EH (cell line): Measurements from ENCODE around the gene CDYL.
"Not testable (repeated sequence)": the region's sequence is repeated elsewhere in the genome, so short reads cannot be mapped to it uniquely, and the experiment has no call there.

Experiments
- DNase-seq: peaks from one replicate; pipeline ENCODE4 v3.0.0-alpha.2; 2015; ENCODE audit warnings: low read depth

CDYL gene

DNA sequence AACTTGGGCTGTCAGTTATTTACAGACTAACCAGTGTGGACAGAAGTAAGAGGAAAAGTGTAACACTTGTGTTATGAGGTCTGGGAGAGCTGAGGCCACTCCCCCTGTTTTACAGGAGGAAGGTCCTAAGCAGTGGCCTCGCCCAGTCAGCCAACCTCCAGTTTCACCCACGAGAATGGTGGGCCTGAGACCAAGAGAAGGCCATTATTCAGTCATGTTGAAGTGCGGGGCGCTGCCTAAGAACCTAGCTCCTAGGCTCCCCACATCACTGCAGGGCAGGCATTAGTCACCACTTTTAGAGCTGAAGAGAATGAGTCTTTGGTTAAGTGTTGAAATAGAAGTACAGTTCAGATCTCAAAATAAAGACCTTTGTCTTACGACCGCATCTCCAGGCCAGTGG, 27.9 kb downstream of the CDYL start:
- DNase-seq: peak; percentile 61

DNA sequence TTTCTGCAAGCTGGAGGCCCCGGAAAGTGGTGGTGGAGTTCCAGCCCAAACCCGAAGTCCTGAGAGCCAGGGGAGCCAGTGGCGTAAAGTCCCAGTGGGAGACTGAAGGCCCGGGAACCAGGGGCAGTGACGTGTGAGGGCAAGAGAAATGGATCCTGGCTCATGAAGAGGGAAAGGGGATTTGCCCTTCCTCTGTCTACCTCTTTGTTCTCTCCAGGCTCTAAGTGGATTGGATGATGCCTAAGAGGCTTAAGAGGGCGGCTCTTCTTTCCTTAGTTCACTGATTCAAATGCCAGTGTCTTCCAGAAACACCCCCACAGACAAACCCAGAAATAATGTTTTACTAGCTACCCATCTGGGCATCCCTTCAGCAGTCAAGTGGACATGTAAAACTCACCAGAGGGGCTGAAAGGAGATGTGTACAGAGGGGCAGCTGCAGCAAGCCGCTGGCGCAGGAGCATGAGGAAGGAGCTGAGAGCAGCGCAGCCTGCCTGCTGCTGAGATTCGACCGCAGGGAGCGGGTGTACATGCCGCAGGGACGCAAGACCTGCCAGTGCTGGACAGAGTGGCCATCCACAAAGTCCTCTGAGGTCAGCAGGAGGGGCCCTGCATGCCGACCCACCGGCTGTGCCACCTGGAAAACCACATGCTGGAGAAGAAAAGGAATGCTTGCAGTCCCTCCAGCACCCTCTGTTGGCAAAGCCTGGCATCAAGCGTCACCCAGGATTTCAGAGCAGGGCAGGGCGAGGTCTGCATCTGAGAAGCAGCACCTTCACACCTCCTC, 29.5 kb downstream of the CDYL start:
- peak; percentile 51 for DNase-seq

DNA sequence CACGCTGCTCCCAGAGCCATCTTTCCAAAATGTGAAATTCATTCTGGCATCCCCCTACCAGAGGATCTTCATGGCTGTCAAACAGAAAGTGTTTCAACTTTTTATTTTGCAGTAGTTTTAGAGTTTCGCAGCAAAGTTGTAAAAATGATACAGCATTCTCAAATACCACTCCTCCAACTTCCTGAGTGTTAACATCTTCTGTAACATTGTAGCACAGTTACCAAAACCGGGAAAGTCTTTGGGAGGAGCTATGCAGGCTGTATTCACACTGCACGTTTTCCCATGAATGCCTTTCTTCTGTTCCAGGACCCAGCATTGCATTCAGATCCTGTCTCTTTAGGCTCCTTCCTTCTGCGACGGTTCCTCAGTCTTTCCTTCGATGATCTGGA, 30.1 kb downstream of the CDYL start:
- DNase-seq: no peak

DNA sequence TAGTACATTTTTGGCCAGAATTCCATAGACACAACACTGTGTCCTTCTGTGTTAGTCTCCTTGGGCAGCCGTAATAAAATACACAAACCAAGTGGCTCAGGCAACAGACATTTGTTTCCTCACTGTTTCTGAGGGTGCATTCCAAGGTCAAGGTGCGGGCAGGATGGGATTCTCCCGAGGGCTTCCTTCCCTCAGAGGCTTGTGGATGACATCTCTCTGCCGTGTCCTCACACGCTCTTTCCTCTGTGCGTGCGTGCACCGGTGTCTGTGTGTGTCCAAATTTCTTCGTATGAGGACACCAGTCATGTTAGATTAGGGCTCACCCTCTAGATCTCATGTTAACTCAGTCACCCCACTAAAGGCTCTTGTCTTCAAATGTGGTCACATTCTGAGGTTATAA, 30.6 kb downstream of the CDYL start:
- no peak for DNase-seq

DNA sequence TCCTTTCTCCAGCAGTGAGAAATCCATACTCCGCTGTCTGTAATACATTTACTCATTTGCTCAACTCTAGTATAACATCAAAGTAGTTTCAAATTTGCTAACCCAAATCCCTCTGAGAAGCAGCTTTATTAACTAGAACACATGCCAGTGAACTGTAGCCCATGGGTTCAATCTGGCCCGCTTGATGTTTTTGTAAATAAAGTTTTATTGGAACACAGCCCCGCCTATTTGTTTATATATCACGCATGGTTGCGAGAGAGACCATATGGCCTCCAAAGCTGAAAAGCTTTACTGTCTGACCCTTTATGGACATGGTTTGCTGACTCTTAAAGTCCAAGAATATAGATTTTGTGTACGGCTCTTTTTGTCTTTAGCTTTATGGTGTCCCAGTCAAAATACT, 32.2 kb downstream of the CDYL start:
- DNase-seq: no peak

DNA sequence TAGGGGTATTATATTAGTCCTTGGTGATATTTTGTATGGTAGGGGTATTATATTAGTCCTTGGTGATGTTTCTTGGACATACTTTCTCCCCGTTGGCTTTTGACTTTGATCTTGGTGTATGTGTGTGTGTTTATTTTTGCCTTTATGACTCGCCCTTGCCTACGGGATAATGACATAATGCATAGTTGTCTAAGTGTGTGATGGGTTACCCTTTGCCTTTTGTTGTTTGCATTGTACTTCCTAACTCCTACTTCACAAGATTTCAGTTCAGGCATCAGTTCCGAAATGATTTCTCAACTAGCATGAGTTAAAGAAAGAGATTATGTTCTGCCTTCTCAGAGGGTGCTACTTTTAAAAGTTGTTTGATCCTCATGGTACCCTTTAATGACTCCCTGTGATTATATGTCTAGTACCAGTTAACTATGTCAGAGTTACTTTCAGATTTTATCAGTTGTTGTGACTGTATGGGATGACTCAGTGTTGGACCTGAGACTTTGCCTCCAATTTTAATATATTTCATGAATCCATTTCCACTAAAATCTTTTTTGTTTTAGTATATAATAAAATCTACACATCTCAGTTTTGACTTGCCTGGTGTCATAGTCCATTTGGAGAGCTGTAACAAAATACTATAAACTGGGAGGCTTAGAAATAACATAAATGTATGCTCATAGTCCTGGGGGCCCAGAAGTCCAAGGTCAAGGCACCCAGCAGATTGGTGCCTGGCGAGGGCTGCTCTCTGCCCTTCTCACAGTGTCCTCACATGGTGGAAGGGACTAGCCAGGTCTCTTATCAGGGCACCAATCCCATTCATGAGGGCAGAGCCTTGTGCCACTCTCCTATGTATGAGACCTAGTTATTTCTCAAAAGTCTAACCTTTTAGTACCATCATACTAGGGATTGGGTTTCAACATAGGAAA, 34.1 kb downstream of the CDYL start:
- DNase-seq: peak; percentile 70

DNA sequence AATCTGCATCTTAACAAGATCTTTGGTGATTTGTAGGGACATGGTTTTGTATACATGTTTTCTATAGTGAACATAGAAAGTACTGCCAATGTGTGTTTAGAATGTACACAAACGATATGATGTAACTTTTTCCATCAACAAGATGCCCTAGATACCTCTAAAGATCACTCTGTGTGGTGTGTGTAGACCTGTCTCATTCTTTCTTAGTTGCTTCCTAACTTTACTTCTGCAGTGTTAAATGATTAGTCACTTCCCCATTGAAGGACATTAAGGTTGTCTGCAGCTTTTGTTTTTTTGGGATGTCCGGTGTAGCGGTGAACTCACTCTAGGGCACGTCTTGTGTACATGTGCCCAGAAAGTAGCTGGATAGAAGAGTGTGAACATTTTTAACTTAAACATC, 35.9 kb downstream of the CDYL start:
- DNase-seq: peak; percentile 43

DNA sequence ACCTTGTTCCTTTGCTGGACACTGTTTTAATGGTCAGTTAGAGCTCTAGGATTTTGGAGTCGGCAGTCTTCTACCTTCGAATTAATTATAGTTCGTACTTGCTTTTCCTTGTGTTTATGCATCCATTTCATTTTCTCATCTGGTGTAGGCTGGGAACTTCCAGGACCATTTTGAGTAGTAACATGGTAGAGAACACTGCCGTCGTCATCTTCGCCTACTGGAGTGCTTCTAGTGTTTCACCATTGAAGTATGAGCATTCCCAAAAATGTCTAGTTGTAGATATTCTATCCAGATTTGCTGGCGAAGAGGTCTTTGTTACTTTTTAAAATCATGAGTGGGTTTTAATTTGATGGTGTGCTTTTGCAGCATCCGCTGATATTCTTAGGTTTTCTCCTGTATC, 36.9 kb downstream of the CDYL start:
- no peak for DNase-seq

DNA sequence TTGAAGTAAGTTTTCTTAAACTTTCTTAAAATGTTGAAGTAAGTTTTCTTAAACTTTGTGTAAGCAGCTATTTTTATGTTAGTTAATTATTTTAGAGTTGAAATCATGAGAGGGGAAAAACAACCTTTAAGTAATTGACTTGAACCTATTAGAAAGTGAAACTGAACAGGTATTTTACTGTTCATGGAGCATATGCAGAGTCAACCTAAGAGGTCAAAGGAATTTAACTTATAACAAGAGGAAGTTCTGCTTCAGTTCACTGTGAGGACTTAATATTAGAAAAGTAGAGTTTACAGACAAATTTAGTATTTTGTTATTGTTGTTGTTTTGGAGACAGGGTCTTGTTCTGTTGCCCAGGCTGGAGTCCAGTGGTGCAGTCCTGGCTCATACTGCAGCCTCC, 38.0 kb downstream of the CDYL start:
- DNase-seq: no peak

DNA sequence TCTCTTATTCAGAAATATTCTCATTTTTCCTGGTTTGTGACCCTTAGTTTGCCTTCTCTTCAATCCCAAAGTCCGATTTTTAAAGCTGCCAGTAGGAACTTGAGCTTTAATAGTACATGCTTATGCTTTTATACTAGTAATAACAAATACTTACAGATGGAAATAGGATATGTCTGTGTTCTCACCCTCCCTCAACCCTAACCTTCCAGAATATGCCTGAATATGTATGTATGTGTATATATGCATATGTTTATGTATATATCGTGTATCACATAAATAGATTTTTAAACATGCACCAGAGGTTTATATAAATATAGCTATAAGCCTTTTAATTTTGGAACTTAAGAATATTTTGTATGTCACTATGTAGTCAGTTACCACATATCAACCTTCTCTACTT, 38.8 kb downstream of the CDYL start:
- DNase-seq: no peak

DNA sequence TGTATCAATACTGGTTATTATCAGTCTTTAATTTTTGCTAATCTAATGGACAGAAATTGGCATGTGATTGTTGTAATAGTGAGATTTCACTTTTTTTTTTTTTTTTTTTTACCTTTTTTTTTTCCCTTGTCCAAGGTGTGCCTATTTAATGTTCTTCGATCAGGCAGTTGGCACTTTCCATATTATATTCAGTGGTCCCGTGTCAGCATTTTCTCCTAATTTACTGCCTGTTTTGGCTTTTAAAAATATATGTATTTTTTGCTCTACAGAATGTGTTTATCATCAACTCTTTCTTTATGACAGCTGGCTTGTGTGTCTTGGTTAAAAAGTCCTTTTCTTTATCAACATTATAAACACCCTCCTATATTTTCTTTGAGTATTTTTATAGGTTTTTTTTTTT, 39.4 kb downstream of the CDYL start:
- DNase-seq: no peak

DNA sequence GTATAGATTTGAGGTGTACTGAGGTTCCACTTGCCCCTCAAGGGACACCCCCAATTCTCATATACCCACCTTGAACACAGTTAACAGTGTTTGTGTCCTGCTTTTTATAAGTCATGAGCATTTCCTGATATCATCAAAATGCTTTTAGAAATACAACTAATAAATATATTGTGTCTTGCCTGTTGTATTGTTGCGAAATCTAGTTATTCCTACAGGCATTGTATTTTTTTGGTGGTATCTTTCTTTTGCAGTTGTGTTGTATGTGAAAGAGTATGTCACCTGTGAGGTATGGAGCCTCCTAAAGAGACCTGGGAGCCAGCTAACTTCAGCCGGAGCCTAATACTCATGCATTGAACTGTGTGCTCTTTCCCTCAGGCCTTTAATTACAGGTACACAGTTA, 40.7 kb downstream of the CDYL start:
- no peak for DNase-seq

DNA sequence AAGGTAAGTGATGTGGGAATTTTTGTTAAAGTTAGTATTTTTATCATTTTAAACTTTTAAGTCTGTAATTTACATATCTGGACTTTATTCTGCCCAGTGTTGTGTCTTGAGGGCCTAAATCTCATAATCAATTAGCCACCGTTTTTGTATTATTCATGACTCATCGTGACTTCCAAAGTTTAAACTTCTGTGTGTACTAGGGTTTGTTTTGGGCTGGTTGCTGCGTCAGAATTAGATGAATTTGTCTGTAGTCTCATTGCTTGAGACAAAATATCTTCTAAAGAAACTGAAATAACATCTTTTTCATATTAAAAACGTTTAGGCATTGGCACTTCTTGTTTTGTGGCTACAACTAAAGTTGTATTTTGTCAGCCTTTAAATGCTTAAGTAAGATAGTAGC, 41.3 kb downstream of the CDYL start:
- no peak for DNase-seq

DNA sequence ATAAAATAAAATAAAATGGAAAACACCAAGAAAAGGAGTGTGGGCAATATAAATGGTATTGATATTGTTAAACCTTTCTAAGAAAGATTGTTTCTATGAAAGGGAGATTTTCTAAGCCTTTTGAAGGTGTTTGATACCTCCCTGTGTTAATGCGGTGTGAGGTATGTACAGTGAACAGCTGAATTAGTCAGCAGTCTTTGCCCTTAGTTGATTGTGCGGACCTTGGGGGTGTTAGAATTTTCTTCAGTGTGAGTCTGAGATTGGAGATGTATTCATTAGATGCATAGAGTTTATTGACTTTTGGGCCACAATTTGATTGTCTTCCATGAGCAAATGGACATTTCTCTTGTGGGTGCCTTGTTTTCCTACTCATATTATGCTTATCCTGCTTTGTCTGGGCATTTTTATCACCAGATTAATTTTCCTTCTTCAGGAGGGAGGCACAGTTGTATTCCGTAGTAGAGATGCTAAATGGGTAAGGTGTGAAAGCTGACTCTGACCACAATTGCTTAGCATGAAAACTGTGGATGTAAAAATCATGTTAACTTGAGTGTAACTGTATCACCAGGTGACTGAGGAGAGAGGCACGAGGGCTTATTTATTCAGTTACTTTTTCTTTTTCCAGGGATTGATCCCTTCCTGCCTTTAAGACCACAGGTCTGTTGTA, 42.2 kb downstream of the CDYL start:
- no peak for DNase-seq

DNA sequence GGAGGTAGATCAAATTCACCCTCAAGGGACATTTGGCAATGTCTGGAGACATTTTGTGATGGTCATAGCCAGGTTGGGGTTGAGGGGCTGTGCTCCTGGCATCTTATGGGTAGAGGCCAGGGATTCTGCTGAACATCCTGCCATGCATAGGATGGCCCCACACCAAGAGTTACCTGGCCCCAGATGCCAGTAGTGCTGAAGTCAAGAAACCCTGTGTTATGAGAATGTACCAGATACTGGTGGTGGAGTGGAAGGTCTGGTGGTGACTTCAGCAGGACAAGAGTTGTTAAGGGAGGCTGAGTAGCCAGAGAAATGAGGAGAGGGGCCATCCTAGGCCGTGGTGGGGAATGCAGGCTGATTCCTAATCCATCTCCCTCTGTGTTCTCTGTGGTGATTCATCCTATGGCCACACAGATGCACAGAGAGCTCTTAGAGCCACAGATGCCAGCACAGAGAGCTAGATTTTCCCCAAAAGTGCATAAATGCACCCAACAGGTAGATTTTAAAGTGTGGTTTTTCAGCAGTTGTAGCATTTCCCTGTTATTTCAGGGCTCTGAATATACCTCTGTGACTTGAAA, 43.6 kb downstream of the CDYL start:
- DNase-seq: peak; percentile 39

DNA sequence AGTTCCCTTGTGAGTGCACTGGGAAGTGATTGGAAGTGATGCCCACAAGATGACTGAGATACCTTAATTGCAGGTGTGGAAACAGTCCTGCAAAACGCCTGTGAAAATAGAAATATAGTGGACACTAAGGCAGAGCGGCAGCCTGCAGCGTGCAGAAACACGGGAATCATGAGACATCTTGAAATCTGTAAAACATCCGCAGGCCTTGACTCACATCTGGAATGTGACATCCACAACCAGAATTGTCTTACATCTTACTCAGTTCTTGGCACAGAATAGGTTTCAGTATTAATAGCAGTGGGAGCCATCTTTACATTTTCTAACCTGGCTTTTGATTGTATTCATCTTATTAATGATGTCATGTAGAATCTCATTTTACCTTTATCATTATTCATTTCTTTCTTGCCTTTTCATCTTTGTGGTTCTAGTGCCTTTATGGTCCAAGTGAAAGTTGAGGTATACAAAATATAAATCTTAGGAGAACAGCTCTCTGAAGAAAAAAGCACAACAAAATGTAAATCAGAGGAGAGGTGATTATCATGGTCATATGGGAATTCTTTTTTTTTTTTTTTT, 44.6 kb downstream of the CDYL start:
- DNase-seq: peak; percentile 75

DNA sequence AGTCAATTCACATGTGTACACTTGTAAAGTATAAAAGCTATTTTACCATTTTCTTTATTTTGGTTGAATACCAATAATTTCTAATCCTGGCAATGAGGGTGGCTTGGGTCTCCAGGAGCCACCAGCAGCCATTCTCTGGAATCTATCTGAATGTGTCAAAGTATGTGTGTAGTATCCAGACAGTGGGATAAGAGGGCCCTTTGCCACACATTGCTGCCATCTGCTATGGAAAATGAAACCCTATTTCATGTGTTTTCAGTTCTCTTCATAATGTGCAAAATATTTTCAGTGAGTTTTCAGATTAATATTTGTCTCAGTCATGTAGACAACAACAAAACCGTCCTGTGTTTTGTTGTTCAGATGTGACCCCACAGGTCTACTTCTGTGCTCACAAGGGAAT, 46.3 kb downstream of the CDYL start:
- no peak for DNase-seq

DNA sequence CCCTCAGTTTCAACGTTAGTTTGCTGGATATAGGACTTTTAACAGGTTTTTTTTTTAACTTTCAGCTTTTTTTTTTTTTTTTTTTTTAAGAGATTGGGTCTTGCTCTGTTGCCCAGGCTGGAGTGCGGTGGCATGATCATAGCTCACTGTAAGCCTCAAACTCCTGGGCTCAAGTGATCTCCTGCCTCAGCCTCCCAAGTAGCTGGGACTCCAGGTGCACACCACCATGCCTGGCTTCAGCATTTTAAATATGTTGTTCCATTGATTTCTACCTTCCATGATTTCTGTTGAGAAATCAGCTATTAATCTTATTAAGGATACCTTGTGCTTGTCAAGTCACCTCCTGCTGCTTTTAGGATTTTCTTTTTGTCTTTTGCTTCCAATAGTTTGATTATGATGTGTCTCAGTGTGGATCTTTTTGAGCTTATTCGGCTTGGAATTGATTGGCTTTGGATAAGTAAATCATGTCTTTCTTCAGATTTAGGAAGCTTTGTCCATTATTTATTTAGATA, 52.0 kb downstream of the CDYL start:
- DNase-seq: no peak

DNA sequence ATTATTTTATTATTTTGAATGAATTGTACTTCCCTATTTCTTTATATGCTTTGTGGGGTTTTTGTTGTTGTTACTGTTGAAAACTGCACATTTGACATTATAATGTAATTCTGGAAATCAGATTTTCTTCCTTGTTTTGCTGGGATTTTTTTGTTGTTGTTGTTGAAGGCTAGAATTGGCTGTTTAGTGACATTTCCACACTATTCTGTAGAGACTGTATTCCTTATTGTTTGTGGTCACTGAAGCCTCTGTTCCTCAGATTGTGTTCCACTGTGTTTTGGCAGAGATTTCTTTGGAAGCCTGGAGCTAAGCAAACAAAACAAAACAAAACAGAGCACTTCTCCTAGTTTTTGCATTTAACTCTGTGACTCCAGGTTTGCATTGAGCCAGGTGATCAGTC, 52.9 kb downstream of the CDYL start:
- no peak for DNase-seq

DNA sequence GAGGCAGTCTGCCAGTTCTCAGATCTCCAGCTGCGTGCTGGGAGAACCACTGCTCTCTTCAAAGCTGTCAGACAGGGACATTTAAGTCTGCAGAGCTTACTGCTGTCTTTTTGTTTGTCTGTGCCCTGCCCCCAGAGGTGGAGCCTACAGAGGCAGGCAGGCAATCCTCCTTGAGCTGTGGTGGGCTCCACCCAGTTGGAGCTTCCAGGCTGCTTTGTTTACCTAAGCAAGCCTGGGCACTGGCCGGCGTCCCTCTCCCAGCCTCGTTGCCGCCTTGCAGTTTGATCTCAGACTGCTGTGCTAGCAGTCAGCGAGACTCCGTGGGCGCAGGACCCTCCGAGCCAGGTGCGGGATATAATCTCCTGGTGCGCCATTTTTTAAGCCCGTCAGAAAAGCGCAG, 59.3 kb downstream of the CDYL start:
- not testable (repeated sequence) for DNase-seq

DNA sequence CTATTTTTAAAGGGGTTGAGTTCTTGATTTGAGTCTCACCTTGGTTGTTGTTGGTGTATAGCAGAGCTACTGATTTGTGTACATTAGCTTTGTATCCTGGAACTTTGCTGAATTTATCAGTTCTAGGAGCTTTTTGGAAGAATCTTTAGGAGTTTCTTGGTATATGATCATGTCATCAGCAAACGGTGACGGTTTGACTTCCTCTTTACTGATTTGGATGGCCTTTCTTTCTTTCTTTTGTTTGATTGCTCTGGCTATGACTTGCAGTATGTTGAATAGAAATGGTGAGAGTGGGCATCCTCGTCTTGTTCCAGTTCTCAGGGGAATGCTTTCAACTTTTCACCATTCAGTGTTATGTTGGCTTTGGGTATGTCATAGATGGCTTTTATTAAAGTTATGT, 64.0 kb downstream of the CDYL start:
- DNase-seq: no peak

DNA sequence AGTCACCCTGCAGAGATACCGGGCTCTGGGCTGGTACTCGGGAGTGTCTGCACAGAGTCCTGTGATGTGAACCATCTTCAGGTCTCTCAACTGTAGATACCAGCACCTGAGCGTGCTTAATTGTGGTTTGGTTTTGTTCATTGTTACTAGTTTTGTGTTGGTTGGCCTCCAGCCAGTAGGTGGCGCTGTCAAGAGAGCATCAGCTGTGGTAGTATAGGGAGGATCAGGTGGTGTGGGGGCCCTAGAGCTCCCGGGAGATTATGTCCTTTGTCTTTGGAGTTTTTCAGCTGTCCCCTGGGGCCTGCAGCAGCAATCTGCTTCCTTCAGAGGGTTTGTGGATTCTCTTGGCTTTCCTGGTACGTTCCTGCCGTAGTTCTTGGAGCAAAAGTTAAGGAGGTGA, 67.9 kb downstream of the CDYL start:
- DNase-seq: no peak
